Measurements from ENCODE around the gene NUP210. TPM values are rescaled to one million over a fixed set of nuclear protein-coding genes. Genes with fewer than 3 reads are reported as not detected.

The NUP210 gene
- total and polyA plus RNA-seq, 2 of the 13 experiments (the other 11 are each of a cell fraction or from before 2014, with no cell fraction given) = 31.6 to 35.2 TPM

DNA sequence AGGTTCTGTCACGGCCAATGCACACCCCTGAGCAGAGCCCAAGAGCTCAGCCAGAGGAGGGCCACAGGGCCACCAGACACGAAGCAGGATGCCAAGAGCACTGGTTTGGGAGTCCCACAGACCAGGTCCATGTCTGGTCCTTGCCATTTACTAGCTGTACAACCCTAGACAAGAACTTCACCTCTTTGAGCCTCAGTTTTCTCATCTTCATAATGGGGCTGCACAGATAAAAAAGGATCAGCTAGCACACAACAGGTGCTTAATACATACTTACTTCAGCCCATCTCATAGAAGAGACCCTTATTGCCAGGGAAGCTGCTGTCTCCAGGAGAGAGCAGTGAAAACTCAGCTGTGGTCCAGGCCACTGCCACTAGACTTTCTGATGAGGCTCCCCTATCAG is 152.0 kb downstream of the NUP210 start:
- no peak for DNase-seq (ENCODE audit: low spot score)
- CTCF ChIA-PET (ENCODE audit: low intra/inter-chr PET ratio, low total read pairs) = no interaction called here

DNA sequence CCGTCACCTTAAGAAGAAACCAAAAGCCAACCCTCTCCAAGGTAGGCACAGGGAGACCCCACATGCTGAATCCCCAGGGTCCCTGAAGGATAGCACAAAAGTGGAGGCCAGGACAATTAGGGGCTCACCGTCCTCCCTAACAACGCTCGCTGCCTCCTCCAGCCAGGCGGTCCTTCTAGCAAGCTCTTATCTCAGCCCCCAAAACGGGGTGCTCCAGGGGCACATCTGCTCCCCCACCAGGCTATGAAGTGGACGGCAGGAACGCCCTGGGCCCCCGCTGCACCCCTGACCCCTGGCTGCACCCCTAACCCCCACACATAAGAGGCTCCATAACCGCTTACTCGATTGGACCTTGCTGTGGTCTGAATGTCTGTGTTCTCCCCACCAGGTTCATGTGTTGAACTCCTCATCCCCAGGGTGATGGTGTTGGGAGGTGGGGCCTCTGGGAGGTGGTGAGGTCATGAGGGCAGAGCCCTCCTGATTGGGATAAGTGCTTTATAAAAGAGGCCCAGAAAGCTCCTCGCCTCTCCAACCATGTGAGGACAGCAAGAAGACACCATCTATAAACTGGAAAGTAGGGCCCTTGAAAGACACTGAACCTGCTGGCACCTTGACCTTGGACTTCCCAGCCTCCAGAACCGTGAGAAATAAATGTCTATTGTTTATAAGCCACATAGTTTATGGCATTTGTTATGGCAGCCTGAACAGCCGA is 153.3 kb downstream of the NUP210 start:
- ChIA-PET CTCF (ENCODE audit: low intra/inter-chr PET ratio, low total read pairs) (no interaction called here), POLR2A (no interaction called here)
- H3K4me1 ChIP-seq (ENCODE audit: insufficient read depth, low read length) = peaks cover 56% of the 10 kb centered on the region
- BruUV-seq (replicated peaks) = no TSS peak
- no peaks in the 10 kb centered on the region for H3K27me3 ChIP-seq (ENCODE audit: control insufficient read depth in 1 of 2, insufficient read depth in 2 of 2, low read length in 2 of 2)
- no peaks in the 10 kb centered on the region for H4K20me1 ChIP-seq (ENCODE audit: insufficient read depth, low read length)
- no peak for FAIRE-seq
- H3K4me2 ChIP-seq (ENCODE audit: low read depth, low read length) = no peak overlapping the region
- WGBS (ENCODE audit: low lambda C conversion rate) = 86% methylated on average over 13 of the region's 14 CpGs
- H3K79me2 ChIP-seq (ENCODE audit: insufficient read depth, low read length) = peaks cover 48% of the 10 kb centered on the region
- 0 out of 5 replicates have a peak, but pooled peaks cover 0 to 6% of the 10 kb centered on the region in 2 experiments for H3K36me3 ChIP-seq (replicated peaks in 1 of 2; ENCODE audit: control insufficient read depth in 1 of 2, insufficient read depth in 2 of 2, low read length in 2 of 2)
- H3K9me3 ChIP-seq (ENCODE audit: low read length) = peaks cover 4% of the 10 kb centered on the region; the same call in 1 of the 2 replicates
- peak overlapping the region; percentile 48 for H3K27ac ChIP-seq (ENCODE audit: extremely low read length, insufficient read depth, low read length)
- DNase-seq (ENCODE audit: low spot score) = no peak
- H2AFZ ChIP-seq (ENCODE audit: low read length) = no peak overlapping the region
- no peak overlapping the region for H3K4me3 ChIP-seq (replicated peaks in 1 of 3; ENCODE audit: insufficient read depth in 1 of 3, low read depth in 2 of 3, low read length in 3 of 3)
- in situ Hi-C loops (cut with HindIII; ENCODE audit: extremely low pct_ligation_motif_present, low pct_unique_long_range_greater_than_20kb) (no loop called here), intact Hi-C loops (cut with micrococcal nuclease; ENCODE audit: unreplicated experiment) (no loop called here)
- ATAC-seq = no peak
- H3K9ac ChIP-seq (ENCODE audit: insufficient read depth, low read depth, low read length) = 0 out of 2 replicates have a peak overlapping the region, but pooled peaks have one; percentile 1
- TF ChIP-seq ZNF263 (CRISPR knock-in tag; IDR thresholded peaks at IDR 0.05) = peak; percentile 50; the same call in 1 of the 2 replicates
- TF ChIP-seq ZNF563 (CRISPR knock-in tag; IDR thresholded peaks at IDR 0.05) = no peak
- TF ChIP-seq HOXA3 (CRISPR knock-in tag; IDR thresholded peaks at IDR 0.05) = no peak
- no peak for TF ChIP-seq PHF21A (CRISPR knock-in tag; IDR thresholded peaks at IDR 0.05)
- TF ChIP-seq ZNF382 (CRISPR knock-in tag; IDR thresholded peaks at IDR 0.05; ENCODE audit: borderline replicate concordance) = no peak
- TF ChIP-seq, protein P1, sequence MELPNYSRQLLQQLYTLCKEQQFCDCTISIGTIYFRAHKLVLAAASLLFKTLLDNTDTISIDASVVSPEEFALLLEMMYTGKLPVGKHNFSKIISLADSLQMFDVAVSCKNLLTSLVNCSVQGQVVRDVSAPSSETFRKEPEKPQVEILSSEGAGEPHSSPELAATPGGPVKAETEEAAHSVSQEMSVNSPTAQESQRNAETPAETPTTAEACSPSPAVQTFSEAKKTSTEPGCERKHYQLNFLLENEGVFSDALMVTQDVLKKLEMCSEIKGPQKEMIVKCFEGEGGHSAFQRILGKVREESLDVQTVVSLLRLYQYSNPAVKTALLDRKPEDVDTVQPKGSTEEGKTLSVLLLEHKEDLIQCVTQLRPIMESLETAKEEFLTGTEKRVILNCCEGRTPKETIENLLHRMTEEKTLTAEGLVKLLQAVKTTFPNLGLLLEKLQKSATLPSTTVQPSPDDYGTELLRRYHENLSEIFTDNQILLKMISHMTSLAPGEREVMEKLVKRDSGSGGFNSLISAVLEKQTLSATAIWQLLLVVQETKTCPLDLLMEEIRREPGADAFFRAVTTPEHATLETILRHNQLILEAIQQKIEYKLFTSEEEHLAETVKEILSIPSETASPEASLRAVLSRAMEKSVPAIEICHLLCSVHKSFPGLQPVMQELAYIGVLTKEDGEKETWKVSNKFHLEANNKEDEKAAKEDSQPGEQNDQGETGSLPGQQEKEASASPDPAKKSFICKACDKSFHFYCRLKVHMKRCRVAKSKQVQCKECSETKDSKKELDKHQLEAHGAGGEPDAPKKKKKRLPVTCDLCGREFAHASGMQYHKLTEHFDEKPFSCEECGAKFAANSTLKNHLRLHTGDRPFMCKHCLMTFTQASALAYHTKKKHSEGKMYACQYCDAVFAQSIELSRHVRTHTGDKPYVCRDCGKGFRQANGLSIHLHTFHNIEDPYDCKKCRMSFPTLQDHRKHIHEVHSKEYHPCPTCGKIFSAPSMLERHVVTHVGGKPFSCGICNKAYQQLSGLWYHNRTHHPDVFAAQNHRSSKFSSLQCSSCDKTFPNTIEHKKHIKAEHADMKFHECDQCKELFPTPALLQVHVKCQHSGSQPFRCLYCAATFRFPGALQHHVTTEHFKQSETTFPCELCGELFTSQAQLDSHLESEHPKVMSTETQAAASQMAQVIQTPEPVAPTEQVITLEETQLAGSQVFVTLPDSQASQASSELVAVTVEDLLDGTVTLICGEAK (IDR thresholded peaks at IDR 0.05) = no peak
- TF ChIP-seq, protein P1 (CRISPR knock-in tag; IDR thresholded peaks at IDR 0.05) = no peak
- peak; percentile 95 for TF ChIP-seq ZNF564 (CRISPR knock-in tag; IDR thresholded peaks at IDR 0.05)

More for the DNA sequence above, 152.0 kb downstream of the NUP210 start:
- FAIRE-seq (no peak), ATAC-seq (no peak)
- H3K4me2 ChIP-seq (ENCODE audit: low read depth, low read length) = no peak overlapping the region
- peaks cover 42% of the 10 kb centered on the region for H3K4me1 ChIP-seq (ENCODE audit: insufficient read depth, low read length)
- intact Hi-C loops (cut with micrococcal nuclease; ENCODE audit: unreplicated experiment) (no loop called here), in situ Hi-C loops (cut with HindIII; ENCODE audit: extremely low pct_ligation_motif_present, low pct_unique_long_range_greater_than_20kb) (no loop called here)
- no peaks in the 10 kb centered on the region for H3K27me3 ChIP-seq (ENCODE audit: control insufficient read depth in 1 of 2, insufficient read depth in 2 of 2, low read length in 2 of 2)
- no peak for TF ChIP-seq SALL2 (CRISPR knock-in tag; IDR thresholded peaks at IDR 0.05)
- no peak for TF ChIP-seq ZNF12 (CRISPR knock-in tag; IDR thresholded peaks at IDR 0.05)
- TF ChIP-seq ZFY (CRISPR knock-in tag; IDR thresholded peaks at IDR 0.05) = no peak
- TF ChIP-seq ZNF629 (CRISPR knock-in tag; conservative IDR thresholded peaks at IDR 0.05) = peak; percentile 85
- no CpG with 5 or more reads among the region's 2 CpGs for WGBS (ENCODE audit: low lambda C conversion rate)
- H2AFZ ChIP-seq (ENCODE audit: low read length) = no peak overlapping the region
- H3K4me3 ChIP-seq (replicated peaks in 1 of 3; ENCODE audit: insufficient read depth in 1 of 3, low read depth in 2 of 3, low read length in 3 of 3) = no peak overlapping the region
- no peaks in the 10 kb centered on the region for H4K20me1 ChIP-seq (ENCODE audit: insufficient read depth, low read length)
- H3K79me2 ChIP-seq (ENCODE audit: insufficient read depth, low read length) = peaks cover 53% of the 10 kb centered on the region
- no peak overlapping the region for H3K27ac ChIP-seq (ENCODE audit: extremely low read length, insufficient read depth, low read length)
- no peak overlapping the region for H3K9ac ChIP-seq (ENCODE audit: insufficient read depth, low read depth, low read length)
- 0 out of 5 replicates have a peak, but pooled peaks cover 0 to 6% of the 10 kb centered on the region in 2 experiments for H3K36me3 ChIP-seq (replicated peaks in 1 of 2; ENCODE audit: control insufficient read depth in 1 of 2, insufficient read depth in 2 of 2, low read length in 2 of 2)
- POLR2A ChIA-PET = no interaction called here
- peaks cover 4% of the 10 kb centered on the region; the same call in 1 of the 2 replicates for H3K9me3 ChIP-seq (ENCODE audit: low read length)
- BruUV-seq (replicated peaks) = no TSS peak

Measured in HepG2 (cell line).